T-helper 17 cell (primary cell): ENCODE measurements around the gene TESK1. TPM values are rescaled to one million over a fixed set of nuclear protein-coding genes. Genes with fewer than 3 reads are reported as not detected.

Source experiments
- ATAC-seq: fragments of 150-1000 bp; cut with Tn5 transposase; 2 replicates; pipeline ENCODE4 v1.10.0; 2021; ENCODE audit warnings: mild to moderate bottlenecking, moderate library complexity
- DNase-seq, 3 donors: peaks; one replicate each; pipeline versions ENCODE4 v3.0.0 to v3.0.0-alpha.2; 2020 to 2021
- H3K9me3 ChIP-seq: one replicate; pipeline ENCODE4 v1.7.0; 2013; ENCODE audit warnings: low read length, mild to moderate bottlenecking; ENCODE audit not compliant: control insufficient read depth, poor library complexity, severe bottlenecking
- H3K27ac Mint-ChIP-seq: one replicate; pipeline ENCODE4 v1.8.0; 2022; ENCODE audit warnings: mild to moderate bottlenecking, moderate library complexity, mixed read lengths
- H3K27me3 Mint-ChIP-seq: one replicate; pipeline ENCODE4 v1.8.0; 2022; ENCODE audit warnings: mixed read lengths
- H3K36me3 Mint-ChIP-seq: one replicate; pipeline ENCODE4 v1.8.0; 2022; ENCODE audit warnings: low read depth, mixed read lengths
- H3K4me1 Mint-ChIP-seq: one replicate; pipeline ENCODE4 v1.8.0; 2022; ENCODE audit warnings: mild to moderate bottlenecking, mixed read lengths
- H3K4me3 Mint-ChIP-seq: one replicate; pipeline ENCODE4 v1.8.0; 2022; ENCODE audit warnings: mild to moderate bottlenecking, moderate library complexity, mixed read lengths
- total RNA-seq, 4 donors: library from RNA in 2 of 4; stranded (reverse) in 2 of 4; gene quantifications; one replicate each; pipeline ENCODE4 v1.2.3 and lab custom pipeline; 2022 to 2026

TESK1 gene
- total RNA-seq, 2 donors from 2014 or later = 31.7 to 31.9 TPM

GRCh38 chr9:35650341-35651158 is 45.5 kb downstream of the TESK1 start, which contains the start of gene SIT1:
Gene SIT1 (minus strand): TSS chr9:35650931. CDS start chr9:35650853, 78 bp downstream.
- no peak for DNase-seq
- H3K36me3 Mint-ChIP-seq = peaks cover 4% of the 10 kb centered on the region
- no peaks in the 10 kb centered on the region for H3K9me3 ChIP-seq
- H3K4me1 Mint-ChIP-seq = peaks cover 42% of the 10 kb centered on the region
- ATAC-seq = no peak
- peak within 1 kb of the TSS; percentile 98 for H3K4me3 Mint-ChIP-seq
- peak within 1 kb of the TSS; percentile 98 for H3K27ac Mint-ChIP-seq
- no peaks in the 10 kb centered on the region for H3K27me3 Mint-ChIP-seq

GRCh38 chr9:35651956-35652828 is 47.1 kb downstream of the TESK1 start:
- Mint-ChIP-seq H3K27me3 (no peaks in the 10 kb centered on the region), H3K4me3 (peak overlapping the region; percentile 61), H3K36me3 (peaks cover 4% of the 10 kb centered on the region), H3K4me1 (peaks cover 52% of the 10 kb centered on the region), H3K27ac (peak overlapping the region; percentile 98)
- H3K9me3 ChIP-seq = no peaks in the 10 kb centered on the region
- ATAC-seq (no peak), DNase-seq (no peak)

GRCh38 chr9:35652829-35653209 is 47.8 kb downstream of the TESK1 start:
- DNase-seq = no peak
- Mint-ChIP-seq H3K4me3 (no peak overlapping the region), H3K4me1 (peaks cover 52% of the 10 kb centered on the region), H3K27me3 (no peaks in the 10 kb centered on the region), H3K36me3 (peaks cover 4% of the 10 kb centered on the region), H3K27ac (peak overlapping the region; percentile 73)
- no peaks in the 10 kb centered on the region for H3K9me3 ChIP-seq
- ATAC-seq = no peak

- Mint-ChIP-seq H3K36me3 (peaks cover 1% of the 10 kb centered on the region), H3K4me3 (no peak overlapping the region), H3K27me3 (no peaks in the 10 kb centered on the region), H3K4me1 (peaks cover 46% of the 10 kb centered on the region), H3K27ac (peak overlapping the region; percentile 73)
- no peak for ATAC-seq
- H3K9me3 ChIP-seq = no peaks in the 10 kb centered on the region
- no peak for DNase-seq
These were observed 48.5 kb downstream of the TESK1 start for GRCh38 chr9:35653611-35654010.

- ATAC-seq (no peak), DNase-seq (no peak)
- Mint-ChIP-seq H3K36me3 (no peaks in the 10 kb centered on the region), H3K27ac (peak overlapping the region; percentile 98), H3K4me3 (peak overlapping the region; percentile 84), H3K27me3 (no peaks in the 10 kb centered on the region), H3K4me1 (peaks cover 52% of the 10 kb centered on the region)
- H3K9me3 ChIP-seq = no peaks in the 10 kb centered on the region
These were observed 51.3 kb downstream of the TESK1 start for GRCh38 chr9:35656348-35656747.

GRCh38 chr9:35656831-35657545 is 51.9 kb downstream of the TESK1 start:
- no peaks in the 10 kb centered on the region for H3K9me3 ChIP-seq
- peak overlapping the region; percentile 98 for H3K27ac Mint-ChIP-seq
- DNase-seq = no peak
- peak overlapping the region; percentile 84 for H3K4me3 Mint-ChIP-seq
- ATAC-seq = no peak
- no peaks in the 10 kb centered on the region for H3K36me3 Mint-ChIP-seq
- H3K27me3 Mint-ChIP-seq = no peaks in the 10 kb centered on the region
- H3K4me1 Mint-ChIP-seq = peaks cover 52% of the 10 kb centered on the region

GRCh38 chr9:35657546-35658136 is 52.6 kb downstream of the TESK1 start, which contains the start of gene RMRP:
Gene RMRP (minus strand): TSS chr9:35658019.
- Mint-ChIP-seq H3K27me3 (no peaks in the 10 kb centered on the region), H3K36me3 (no peaks in the 10 kb centered on the region), H3K27ac (peak within 1 kb of the TSS; percentile 98), H3K4me1 (peaks cover 58% of the 10 kb centered on the region), H3K4me3 (peak within 1 kb of the TSS; percentile 84)
- H3K9me3 ChIP-seq = no peaks in the 10 kb centered on the region
- ATAC-seq (peak; percentile 82), DNase-seq (peak; percentile 64 to 84 (median 76))

- Mint-ChIP-seq H3K27me3 (no peaks in the 10 kb centered on the region), H3K4me1 (peaks cover 64% of the 10 kb centered on the region), H3K36me3 (no peaks in the 10 kb centered on the region), H3K27ac (peak within 1 kb of the TSS; percentile 98), H3K4me3 (peak within 1 kb of the TSS; percentile 84)
- ATAC-seq (peak; percentile 68), DNase-seq (peak; percentile 77 to 86 (median 81))
- no peaks in the 10 kb centered on the region for H3K9me3 ChIP-seq
These were observed 53.3 kb downstream of the TESK1 start, which contains the start of gene CCDC107 for GRCh38 chr9:35658137-35658967. Gene CCDC107 (plus strand): TSS chr9:35658292. CDS start chr9:35658380, 88 bp downstream.

GRCh38 chr9:35658968-35659220 is 53.8 kb downstream of the TESK1 start:
- Mint-ChIP-seq H3K4me1 (peaks cover 64% of the 10 kb centered on the region), H3K27me3 (no peaks in the 10 kb centered on the region), H3K36me3 (no peaks in the 10 kb centered on the region), H3K4me3 (peak overlapping the region; percentile 84), H3K27ac (peak overlapping the region; percentile 98)
- no peak for DNase-seq
- ATAC-seq = no peak
- H3K9me3 ChIP-seq = no peaks in the 10 kb centered on the region

GRCh38 chr9:35659340-35659739 is 54.3 kb downstream of the TESK1 start:
- DNase-seq (no peak), ATAC-seq (no peak)
- H3K4me1 Mint-ChIP-seq = peaks cover 64% of the 10 kb centered on the region
- H3K36me3 Mint-ChIP-seq = no peaks in the 10 kb centered on the region
- H3K27me3 Mint-ChIP-seq = no peaks in the 10 kb centered on the region
- no peaks in the 10 kb centered on the region for H3K9me3 ChIP-seq
- H3K27ac Mint-ChIP-seq = peak overlapping the region; percentile 98
- H3K4me3 Mint-ChIP-seq = peak overlapping the region; percentile 84
